ENCODE measurements around the gene RHO. TPM values are rescaled to one million over a fixed set of nuclear protein-coding genes. Genes with fewer than 3 reads are reported as not detected.

RHO gene
- total RNA-seq, 1 experiment from 2014 or later = not detected

GRCh38 chr3:129536374-129536667 lies 7.9 kb downstream of the RHO start:
- no peak overlapping the region for H3K27ac ChIP-seq (ENCODE audit: low read depth, low read length)
- ATAC-seq (peak; percentile 55), DNase-seq (ENCODE audit: low read depth, low spot score) (no peak)
- intact Hi-C loops (cut with micrococcal nuclease) = no loop called here
- H3K9me2 ChIP-seq (ENCODE audit: insufficient read depth) = no peaks in the 10 kb centered on the region
- no peaks in the 10 kb centered on the region for H3K9me3 ChIP-seq (ENCODE audit: control insufficient read depth in 1 of 2, insufficient read depth in 1 of 2, low read depth in 1 of 2, low read length in 2 of 2)
- ChIA-PET CTCF (no interaction called here), RAD21 (ENCODE audit: low non-redundant PET in 1 of 2, low total read pairs in 2 of 2, uncharacterized antibody in 2 of 2, unreplicated experiment in 2 of 2) (no interaction called here), POLR2A (no interaction called here)
- no TSS peak for BruUV-seq (replicated peaks)
- H3K9ac ChIP-seq (ENCODE audit: low read length) = no peak overlapping the region
- no peak overlapping the region for H3K4me2 ChIP-seq (ENCODE audit: low read length)
- no peak overlapping the region for H3K4me3 ChIP-seq (replicated peaks in 1 of 2; ENCODE audit: low read depth in 1 of 2, low read length in 2 of 2)
- H3K79me2 ChIP-seq (ENCODE audit: insufficient read depth, low read length) = no peaks in the 10 kb centered on the region
- H3K27me3 ChIP-seq (ENCODE audit: insufficient read depth, low read length) = no peaks in the 10 kb centered on the region
- H3K4me1 ChIP-seq (ENCODE audit: control insufficient read depth in 1 of 2, insufficient read depth in 2 of 2, low read length in 2 of 2) = peaks cover 0 to 4% of the 10 kb centered on the region in 2 experiments; a peak in 1 of 4 replicates
- TF ChIP-seq CTCF (IDR thresholded peaks at IDR 0.05 in 2 of 3, conservative IDR thresholded peaks at IDR 0.05 in 1 of 3; ENCODE audit: borderline replicate concordance in 1 of 3, insufficient read depth in 1 of 3, low read depth in 2 of 3, low read length in 2 of 3) = no peak
- TF ChIP-seq POLR2A (IDR thresholded peaks at IDR 0.05; ENCODE audit: borderline replicate concordance, extremely low read depth, insufficient read depth, insufficient read length) = no peak
- TF ChIP-seq EZH2 (IDR thresholded peaks at IDR 0.05) = no peak
- TF ChIP-seq SRF (IDR thresholded peaks at IDR 0.05; ENCODE audit: low read depth) = no peak
- no peak for TF ChIP-seq SIN3A (IDR thresholded peaks at IDR 0.05; ENCODE audit: low read depth)
- no peak for TF ChIP-seq RAD21 (IDR thresholded peaks at IDR 0.05; ENCODE audit: low read depth)
- H3K36me3 ChIP-seq (ENCODE audit: control insufficient read depth in 1 of 2, insufficient read depth in 2 of 2, low read length in 2 of 2) = no peaks in the 10 kb centered on the region
- H2AFZ ChIP-seq (ENCODE audit: low read depth, low read length, poor library complexity, severe bottlenecking) = no peak overlapping the region
- H4K20me1 ChIP-seq (ENCODE audit: insufficient read depth) = no peaks in the 10 kb centered on the region

- BruUV-seq (replicated peaks) = no TSS peak
- H3K79me2 ChIP-seq (ENCODE audit: insufficient read depth, low read length) = no peaks in the 10 kb centered on the region
- ChIA-PET POLR2A (no interaction called here), RAD21 (ENCODE audit: low non-redundant PET in 1 of 2, low total read pairs in 2 of 2, uncharacterized antibody in 2 of 2, unreplicated experiment in 2 of 2) (no interaction called here), CTCF (no interaction called here)
- no peaks in the 10 kb centered on the region for H3K9me2 ChIP-seq (ENCODE audit: insufficient read depth)
- H3K27ac ChIP-seq (ENCODE audit: low read depth, low read length) = no peak overlapping the region
- no peak overlapping the region for H3K9ac ChIP-seq (ENCODE audit: low read length)
- intact Hi-C loops (cut with micrococcal nuclease) = no loop called here
- H3K4me3 ChIP-seq (replicated peaks in 1 of 2; ENCODE audit: low read depth in 1 of 2, low read length in 2 of 2) = no peak overlapping the region
- no peaks in the 10 kb centered on the region for H3K9me3 ChIP-seq (ENCODE audit: control insufficient read depth in 1 of 2, insufficient read depth in 1 of 2, low read depth in 1 of 2, low read length in 2 of 2)
- no peaks in the 10 kb centered on the region for H3K27me3 ChIP-seq (ENCODE audit: insufficient read depth, low read length)
- DNase-seq (ENCODE audit: low read depth, low spot score) (no peak), ATAC-seq (no peak)
- H4K20me1 ChIP-seq (ENCODE audit: insufficient read depth) = no peaks in the 10 kb centered on the region
- no peak overlapping the region for H3K4me2 ChIP-seq (ENCODE audit: low read length)
- no peak overlapping the region for H2AFZ ChIP-seq (ENCODE audit: low read depth, low read length, poor library complexity, severe bottlenecking)
- H3K4me1 ChIP-seq (ENCODE audit: control insufficient read depth in 1 of 2, insufficient read depth in 2 of 2, low read length in 2 of 2) = peaks cover 0 to 4% of the 10 kb centered on the region in 2 experiments; a peak in 1 of 4 replicates
- no peaks in the 10 kb centered on the region for H3K36me3 ChIP-seq (ENCODE audit: control insufficient read depth in 1 of 2, insufficient read depth in 2 of 2, low read length in 2 of 2)
- TF ChIP-seq ELF1 (IDR thresholded peaks at IDR 0.05; ENCODE audit: borderline replicate concordance, low read depth) = no peak
- no peak for TF ChIP-seq ZBTB33 (IDR thresholded peaks at IDR 0.05; ENCODE audit: extremely low read depth, insufficient replicate concordance, low read length)
- no peak for TF ChIP-seq POLR2AphosphoS5 (IDR thresholded peaks at IDR 0.05; ENCODE audit: low read depth, low read length)
- no peak for TF ChIP-seq YY1 (IDR thresholded peaks at IDR 0.05; ENCODE audit: extremely low read depth, insufficient replicate concordance, low read depth, low read length)
- TF ChIP-seq REST (IDR thresholded peaks at IDR 0.05; ENCODE audit: low read depth) = no peak
- TF ChIP-seq EZH2phosphoT487 (IDR thresholded peaks at IDR 0.05; ENCODE audit: borderline replicate concordance) = no peak
Measured at GRCh38 chr3:129536804-129537203, 8.4 kb downstream of the RHO start.

Measured in HCT116 (cell line).